HS-27A (cell line): Measurements from ENCODE around the gene TRIM7.
"Not testable (repeated sequence)": the region's sequence is repeated elsewhere in the genome, so short reads cannot be mapped to it uniquely, and the experiment has no call there.

Experiments
- DNase-seq: peaks from one replicate; pipeline ENCODE4 v3.0.0-alpha.2; 2012; ENCODE audit warnings: low read depth, missing footprints

TRIM7 gene

DNA sequence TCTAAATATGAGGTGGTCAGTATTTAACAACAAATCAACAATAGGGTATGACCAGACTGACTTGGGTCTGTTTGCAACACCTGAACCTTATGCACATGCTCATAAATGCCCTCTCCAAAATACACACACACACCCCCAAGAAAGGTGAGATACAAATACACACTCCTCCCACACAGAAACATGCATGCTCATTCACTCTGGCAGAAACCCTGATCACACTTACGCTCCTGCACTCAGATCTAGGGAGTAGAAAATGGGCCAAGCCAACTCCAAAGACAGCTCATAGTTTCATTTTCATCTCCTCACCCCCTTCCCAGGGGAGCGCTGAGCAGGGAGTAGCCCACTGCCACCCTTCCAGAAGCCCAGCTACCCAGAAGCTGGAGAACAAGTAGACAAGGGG, 11.3 kb downstream of the TRIM7 start:
- DNase-seq: no peak

DNA sequence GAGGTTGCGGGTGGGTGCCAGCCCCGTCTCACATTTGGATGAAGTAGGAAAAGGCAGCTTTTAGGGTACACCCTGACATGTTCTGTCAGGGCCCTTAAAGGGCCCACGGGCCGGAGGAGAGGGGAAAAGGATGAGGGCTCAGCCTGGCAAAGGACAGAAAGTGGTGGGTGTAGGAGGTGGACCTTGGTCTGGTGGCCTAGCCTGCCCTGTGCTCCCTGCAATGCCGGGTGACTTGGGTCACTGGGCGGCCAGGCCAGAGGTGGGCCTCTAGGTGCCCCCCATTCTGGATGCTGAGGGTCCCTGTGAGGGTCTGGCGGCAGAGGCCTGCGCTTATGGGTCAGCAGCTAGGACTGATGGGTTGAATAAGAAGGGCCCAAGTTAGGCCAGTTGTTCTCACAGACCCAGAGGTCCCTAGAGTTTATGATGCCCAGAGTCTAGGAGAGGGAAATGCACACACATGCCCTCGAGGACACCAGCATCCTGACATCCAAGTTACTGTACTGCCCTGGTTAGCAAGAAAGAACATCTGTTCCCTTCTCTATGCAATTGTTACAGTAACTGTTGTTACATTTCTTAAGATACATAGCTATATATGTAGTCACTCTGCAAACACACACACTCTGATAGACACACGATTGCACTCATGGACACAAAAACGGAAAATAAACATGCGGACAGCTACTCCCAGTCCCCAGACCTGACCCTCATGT, 12.5 kb downstream of the TRIM7 start:
- no peak for DNase-seq

DNA sequence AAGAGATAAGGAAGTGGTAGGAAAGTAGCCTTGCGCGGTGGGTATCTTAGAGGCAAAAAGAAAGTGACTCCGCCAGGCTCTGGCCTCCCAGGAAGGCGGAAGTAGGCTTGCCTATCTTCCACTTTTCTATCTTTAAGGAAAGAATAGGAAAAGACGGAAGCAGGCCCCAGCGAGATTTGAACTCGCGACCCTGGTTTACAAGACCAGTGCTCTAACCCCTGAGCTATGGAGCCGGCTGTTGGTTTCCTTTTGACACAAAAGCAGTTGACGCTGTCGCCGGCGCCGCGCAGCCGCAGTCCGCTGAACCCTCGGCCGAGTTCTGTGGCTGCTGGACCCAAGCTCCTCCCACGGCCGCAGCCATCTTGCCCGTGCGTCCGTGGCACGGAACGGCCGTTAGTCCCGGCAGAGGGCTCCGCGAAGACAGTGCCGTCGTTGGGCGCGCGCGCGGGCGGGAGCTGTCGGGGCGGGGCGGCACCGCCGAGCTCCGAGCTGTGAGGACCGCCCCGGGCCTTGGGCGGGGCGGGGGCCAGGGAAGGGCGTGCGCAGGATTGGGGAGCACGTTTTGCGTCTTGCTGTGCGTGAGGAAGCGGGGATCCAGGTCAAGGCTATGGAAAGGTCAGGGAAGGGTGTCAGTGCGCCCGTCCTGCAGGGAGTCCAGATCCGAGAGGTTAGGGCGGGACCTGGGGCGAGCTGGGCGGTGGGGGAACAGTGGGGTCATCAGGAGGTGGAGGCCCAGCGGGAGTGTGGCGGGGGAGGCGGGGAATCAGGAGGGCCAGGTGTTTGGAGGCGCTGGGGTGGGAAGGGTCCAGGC, 13.3 kb downstream of the TRIM7 start:
- peak; percentile 72 for DNase-seq

DNA sequence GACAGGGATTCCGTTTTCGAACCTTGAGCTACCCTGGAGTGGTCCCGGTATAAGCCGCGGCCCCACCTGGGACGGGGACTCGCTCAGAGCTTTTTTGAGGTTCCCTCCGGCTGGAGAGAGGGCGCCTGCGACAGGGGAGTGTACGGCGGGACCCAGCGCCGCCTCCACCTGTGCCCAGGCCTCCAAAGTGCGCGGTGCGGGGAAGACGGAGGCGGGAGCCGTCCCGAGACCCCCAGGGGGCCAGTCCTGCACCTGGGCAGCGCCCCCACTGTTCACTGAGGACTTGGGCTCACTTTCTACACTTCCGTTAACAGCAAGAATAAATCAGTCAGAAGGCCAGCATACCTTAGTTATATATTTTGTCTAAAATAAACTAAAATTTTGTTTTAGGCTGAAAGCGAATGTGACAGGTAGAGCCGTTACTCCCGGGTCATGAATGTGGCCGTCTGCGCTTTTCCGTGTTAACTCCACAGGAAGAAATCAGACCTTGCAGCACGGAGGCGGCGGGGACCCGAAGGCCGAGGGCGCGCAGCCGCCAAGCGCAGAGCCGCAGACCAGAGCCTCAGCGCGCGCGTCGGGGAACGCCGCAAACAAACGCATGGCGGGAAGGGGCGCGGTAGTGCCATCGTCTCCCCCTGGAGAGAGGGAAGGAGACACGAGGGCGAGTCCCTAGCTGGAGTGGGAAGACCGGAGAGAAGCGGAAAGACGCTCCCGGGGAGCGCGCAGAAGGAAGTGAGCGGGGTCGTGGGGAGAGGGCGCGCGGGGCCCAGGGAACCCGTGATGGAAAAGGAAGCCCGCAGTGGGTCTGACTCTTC, 14.1 kb downstream of the TRIM7 start:
- DNase-seq: no peak

DNA sequence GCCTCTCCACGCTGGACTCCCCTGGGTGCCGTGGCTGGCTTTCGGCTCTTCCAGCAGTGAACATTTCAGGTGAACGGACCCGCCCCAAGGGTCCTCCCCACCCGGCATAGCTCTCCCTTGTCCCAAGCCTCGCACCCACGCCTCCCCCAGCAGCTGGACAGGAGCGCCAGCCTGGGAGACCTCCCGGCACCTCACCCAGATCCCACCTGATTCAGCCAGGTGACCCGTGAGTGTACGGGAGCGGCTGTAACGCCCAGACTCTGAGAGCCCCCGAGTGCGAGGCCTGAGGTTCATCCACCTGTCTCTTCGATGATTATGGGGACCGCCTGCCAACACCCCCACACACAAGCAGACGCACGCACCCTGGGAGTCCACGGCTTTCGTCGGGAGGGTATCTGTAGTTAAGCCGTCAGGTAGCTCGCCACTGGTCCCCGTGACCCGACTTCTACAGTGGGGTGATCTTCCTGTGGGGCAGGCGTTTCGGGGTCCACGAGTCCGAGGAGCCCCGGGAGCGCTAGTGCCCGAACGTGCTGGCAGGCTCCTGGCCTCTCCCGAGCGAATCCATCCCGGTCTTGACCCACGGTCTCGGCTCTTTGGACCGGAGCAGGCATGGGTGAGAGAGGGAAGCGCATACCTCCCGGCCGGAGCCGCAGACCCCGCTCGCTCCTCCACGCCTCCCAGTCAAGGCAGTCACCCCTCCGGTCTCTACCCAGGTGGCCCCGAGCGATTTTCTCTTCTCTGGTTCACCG, 14.9 kb downstream of the TRIM7 start:
- no peak for DNase-seq

DNA sequence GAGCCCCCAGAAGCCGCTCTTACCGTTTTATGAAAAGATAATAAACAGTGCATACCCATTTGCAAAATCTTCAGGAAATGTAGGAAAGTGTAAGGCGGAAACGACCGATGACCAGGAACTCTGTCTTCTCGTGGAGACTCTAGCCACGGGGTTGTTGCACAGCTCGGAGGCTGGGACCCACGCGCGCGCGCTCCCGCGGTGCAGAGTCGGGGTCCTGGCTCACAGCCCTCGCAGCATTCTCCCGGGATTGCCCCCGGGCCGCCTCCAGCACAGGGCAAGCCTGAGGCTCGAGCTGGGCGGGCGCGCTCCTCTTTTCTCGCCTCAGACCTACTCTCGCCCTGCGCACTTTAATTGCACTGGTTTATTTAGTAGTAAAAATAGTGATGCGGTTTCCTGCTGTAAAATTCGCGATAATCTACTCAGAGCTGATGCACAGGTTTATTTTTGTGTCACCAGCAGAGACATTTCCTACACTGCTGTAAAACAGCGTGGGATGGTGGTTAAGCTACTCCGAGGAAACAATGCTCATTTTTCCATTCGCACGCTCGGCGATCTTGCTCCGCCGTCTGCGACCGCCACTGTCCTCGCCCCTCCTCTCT, 15.5 kb downstream of the TRIM7 start:
- no peak for DNase-seq

DNA sequence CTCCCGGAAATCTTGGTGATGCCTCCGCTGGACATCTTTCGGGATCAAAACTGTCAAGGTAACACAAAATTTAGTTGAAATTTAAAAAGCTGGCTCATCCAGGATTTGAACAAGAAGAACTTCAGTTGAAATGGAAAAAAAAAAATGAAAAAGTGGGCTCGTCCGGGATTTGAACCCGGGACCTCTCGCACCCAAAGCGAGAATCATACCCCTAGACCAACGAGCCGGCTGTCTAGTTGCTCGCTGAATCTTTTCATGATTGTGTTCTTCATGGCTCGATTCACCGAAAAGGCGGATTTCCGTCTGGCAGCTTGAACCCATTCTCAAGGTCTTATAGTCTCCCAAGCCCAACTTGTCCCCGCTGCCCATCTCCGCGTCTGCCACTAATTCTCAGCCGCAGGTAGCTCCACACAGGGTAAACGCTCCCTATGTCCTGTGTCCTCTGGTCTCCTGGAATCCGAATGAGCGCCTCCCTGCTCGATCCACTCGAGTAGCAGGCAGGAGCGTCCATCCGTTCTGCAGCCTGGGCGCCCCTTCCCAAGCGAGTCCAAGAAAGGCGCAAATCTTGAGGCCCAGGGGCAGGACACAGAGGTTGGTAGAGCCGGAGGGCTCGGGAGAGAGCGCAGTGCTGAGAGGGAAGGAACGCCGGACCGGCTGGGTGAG, 16.2 kb downstream of the TRIM7 start:
- DNase-seq: peak; percentile 51

DNA sequence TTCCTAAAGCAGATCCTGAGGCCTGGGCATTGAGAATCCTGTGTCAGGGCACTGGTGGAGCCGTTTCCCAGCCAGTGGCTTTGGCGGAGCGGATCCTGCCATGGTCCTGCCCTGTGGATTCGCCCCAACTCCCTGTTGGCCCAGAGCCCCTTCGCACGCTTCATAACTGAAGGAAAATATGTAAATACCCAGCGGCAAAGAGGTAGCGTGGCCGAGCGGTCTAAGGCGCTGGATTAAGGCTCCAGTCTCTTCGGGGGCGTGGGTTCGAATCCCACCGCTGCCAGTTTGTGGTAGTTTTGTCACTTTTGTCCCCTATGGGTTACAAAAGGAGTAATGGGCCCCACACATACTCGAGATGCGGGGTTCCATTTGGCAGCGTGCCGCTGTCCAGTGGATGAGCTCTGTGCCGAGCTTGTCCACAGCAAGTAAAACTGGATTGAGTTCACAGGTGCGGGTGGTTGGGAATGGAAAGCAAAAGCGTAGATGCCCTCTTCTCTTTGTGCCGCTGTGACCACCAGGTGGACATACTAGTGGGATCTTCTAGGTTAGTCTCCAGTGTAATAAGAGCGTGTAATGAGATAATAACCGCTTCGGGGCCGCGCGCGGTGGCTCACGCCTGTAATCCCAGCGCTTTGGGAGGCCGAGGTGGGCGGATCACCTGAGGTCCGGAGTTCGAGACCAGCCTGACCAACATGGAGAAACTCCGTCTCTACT, 17.3 kb downstream of the TRIM7 start:
- DNase-seq: peak; percentile 48

DNA sequence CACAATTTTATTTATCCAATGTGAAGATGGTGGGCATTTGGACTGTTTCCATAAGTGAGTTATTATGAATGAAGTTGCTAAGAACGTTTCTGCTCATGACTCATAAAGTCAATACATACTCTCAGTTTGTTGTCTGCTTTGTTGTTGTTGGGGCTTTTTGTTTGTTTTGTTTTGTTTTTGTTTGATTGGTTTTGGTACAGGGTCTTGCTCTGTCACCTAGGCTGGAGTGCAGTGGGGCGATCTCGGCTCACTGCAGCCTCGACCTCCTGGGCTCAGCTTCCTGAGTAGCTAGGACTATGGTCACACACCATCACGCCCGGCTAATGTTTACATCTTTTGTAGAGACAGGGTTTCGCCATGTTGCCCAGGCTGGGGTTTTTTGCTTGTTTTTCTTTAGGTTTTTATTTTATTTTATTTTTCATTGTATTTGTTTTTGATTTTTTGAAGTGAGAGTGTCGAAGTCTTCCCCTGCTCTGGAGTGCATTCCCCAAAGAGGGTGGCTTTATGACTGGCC, 18.0 kb downstream of the TRIM7 start:
- DNase-seq: no peak

DNA sequence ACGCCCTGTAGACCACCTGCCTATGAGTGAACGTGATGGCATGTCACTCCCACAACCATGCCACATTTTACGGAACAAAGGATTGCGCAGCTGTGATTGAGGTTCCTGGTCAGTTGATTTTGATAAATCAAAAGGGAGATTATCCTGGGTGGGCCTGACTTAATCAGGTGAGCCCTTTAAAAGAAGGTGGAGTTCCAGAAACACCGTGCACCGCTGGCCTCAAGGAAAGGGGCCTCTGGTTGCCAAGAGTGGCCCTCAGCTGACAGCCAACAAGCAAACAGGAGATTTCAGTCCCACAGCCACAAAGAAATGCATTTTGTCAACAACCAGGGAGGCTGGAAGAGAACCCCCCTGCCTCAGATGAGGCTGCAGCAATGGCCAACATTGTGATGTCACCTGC, 19.0 kb downstream of the TRIM7 start:
- no peak for DNase-seq

DNA sequence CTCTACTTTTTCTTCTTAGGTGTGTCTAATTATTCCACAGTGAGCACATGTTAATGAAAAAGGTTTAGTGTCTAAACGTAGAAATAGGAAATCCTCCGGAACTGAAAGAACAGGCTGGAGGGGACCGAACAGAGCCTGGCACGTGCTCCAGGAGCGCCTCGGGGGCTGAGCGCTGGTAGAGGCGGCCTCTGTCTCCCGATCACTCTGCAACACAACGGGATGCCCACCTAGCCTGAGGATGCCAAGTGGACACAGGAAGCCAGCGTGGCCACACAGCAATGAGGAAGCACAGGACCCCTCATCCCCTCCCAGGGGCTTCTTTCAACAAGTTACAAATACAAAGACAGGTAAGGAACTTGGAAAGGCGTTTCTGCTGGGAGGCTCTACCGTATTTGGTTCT, 19.4 kb downstream of the TRIM7 start:
- DNase-seq: no peak

DNA sequence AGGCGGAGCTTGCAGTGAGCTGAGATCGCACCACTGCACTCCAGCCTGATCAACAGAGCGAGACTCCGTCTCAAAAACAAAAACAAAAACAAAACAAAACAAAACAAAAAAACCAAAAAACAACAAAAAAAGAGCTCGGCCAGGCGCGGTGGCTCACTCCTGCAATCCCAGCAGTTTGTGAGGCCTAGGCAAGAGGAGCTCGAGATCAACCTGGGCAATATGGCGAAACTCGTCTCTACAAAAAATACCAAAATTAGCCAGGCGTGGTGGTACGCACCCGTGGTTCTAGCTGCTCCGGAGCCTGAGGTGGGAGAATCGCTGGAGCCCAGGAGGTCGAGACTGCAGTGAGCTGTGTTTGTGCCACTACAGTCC, 20.2 kb downstream of the TRIM7 start:
- DNase-seq: no peak

DNA sequence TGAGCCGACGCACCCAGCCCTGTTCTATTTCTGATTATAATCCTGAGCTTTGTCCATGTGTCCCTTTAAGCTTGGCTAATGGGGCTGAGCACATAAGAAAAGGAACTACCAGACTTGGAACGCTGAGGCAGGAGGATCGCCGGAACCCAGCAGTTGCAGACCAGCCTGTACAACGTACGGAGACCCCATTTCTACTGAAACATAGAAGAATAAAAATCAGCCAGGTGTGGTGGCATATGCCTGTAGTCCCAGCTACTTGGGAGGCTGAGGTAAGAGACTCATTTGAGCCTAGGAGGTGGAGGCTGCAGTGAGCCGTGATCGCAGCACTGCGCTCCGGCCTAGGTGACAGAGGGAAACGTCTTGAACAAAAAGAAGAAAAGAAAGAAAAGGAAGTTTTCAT, 22.3 kb downstream of the TRIM7 start:
- no peak for DNase-seq

DNA sequence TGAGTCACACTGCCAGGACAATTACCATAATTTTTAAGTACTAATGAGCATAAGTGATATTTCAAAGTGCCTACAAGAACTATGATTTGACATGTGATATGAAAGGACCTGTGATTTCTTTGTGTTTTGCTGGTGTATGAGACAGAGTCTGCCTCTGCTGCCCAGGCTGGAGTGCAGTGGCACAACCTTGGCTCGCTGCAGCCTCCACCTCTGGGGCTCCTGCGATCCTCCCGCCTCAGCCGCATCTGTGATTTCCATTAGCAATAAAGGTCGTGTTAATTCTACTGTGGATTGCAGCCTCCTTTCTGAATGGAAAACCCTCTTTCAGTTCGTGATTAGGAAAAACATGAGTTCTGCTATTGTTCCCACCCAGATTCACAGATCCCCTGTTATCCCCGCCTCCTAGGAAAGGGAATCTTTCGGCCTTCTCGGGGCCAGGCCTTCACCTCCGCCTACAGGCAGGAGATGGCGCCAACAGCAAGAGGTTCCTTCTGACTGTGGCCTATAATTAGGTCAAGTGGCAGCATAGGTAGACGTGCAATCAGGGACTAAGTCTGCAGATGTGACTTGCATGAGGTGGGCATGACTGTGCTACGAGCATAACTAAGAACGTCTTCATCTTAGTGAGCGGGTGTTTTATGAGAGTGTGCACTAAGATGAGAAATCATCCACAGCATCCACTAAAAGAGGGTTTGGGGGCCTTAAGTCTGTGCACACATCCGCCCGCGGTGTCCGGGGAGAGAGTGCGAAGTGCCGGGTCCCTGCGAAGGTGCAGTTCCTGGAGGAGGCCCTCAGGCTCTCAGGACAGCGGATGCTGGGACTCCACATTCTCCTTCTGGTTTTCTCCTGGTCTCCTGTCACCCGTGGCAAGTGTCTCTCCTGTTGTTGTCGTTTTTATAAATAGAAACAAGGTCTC, 23.1 kb downstream of the TRIM7 start:
- DNase-seq: no peak

DNA sequence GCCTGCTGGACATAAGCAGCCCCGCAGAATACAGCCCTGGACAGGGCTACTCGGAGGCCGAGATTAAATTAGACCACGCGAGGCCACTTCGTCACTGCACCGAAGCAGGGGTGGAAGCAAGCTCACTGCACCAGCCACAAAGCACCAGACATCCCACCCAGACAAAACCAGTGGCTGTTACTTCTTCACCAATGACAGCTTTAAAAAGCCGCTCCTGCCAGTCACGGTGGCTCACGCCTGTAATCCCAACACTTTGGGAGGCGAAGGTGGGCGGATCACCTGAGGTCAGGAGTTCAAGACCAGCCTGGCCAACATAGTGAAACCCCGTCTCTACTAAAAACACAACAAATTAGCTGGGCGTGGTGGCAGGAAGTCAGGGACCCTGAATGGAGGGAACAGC, 27.4 kb downstream of the TRIM7 start:
- DNase-seq: not testable (repeated sequence)

DNA sequence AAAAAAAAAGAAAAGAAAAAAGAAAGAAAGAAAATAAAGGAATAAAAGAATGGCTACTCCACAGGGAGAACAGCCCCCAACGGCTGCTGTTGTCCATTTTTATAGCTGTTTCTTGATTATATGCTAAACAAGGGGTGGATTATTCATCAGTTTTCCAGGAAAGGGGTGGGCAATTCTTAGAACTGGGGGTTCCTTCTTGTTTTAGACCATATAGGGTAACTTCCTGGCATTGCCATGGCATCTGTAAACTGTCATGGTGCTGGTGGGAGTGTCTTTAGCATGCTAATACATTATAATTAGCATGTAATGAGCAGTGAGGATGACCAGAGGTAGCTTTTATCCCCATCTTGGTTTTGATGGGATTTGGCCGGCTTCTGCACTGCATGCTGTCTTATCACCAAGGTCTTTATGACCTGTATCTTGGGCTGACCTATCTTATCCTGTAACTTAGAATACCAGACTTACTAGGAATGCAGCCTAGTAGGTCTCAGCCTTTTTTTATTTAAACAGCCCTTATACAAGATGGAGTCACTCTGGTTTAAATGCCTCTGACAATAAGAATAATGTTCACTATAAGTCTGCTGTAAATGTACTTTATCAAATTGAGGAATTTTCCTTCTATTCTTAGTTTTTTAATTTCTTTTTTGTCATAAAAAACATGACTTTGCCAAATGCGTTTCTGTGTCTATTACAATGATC, 28.6 kb downstream of the TRIM7 start:
- DNase-seq: no peak

DNA sequence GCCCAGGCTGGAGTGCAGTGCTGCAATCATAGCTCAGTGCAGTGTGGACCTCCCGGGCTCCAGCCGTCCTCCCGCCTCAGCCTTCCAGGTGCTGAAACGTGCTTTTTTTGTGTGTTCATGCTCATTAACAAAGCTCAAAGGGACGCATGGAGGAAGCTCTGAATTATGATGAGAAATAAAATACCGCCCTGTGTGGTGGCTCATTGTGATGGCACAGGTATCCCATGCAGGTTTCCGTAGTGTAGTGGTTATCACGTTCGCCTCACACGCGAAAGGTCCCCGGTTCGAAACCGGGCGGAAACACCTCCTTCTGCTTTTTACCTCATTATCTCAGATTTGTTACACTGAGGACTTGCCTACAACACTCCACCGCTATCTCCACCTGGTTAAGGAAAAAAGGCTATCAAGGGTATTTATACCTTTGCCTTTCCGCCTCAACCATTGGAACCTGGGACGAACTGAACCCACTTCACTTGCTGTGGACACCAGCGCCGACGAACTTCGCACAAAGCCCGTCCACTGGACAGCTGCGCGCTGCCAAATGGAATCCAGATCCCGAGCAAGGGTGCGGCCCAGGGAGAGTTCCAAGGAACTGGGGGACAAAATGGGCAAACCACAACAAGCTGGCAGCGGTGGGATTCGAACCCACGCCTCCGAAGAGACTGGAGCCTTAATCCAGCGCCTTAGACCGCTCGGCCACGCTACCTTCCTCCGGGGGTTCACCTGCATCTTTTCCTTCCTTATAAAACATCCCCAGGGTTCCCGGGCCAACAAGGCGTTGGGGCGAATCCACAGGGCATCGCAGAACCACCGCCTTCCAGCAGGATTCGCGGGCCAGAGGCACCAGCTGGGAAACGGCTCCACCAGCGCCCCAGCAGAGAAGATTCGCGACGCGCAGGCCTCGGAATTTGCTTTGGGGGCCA, 31.3 kb downstream of the TRIM7 start:
- no peak for DNase-seq
